Heart right ventricle (tissue), 16 donors: ENCODE measurements around the gene ISCU. TPM values are rescaled to one million over a fixed set of nuclear protein-coding genes. Genes with fewer than 3 reads are reported as not detected.

ENCODE experiments used
- ATAC-seq, 8 donors: fragments of 200-7000 bp; cut with Tn5 transposase; one replicate each; pipeline ENCODE4 v1.9.1; 2020; ENCODE audit warnings: mild to moderate bottlenecking in 8 of 8, moderate library complexity in 8 of 8, moderate number of reproducible peaks in 1 of 8
- DNase-seq, 2 donors: peaks; one replicate each; pipeline ENCODE4 v3.0.0-alpha.2; 2020
- H3K27ac ChIP-seq, 10 donors: fragments of 200-600 bp; sonication (generic) in 2 of 10; one replicate each; pipeline versions ENCODE4 v1.5.0 to v1.8.0; 2020 to 2022; ENCODE audit warnings: mild to moderate bottlenecking in 3 of 10
- H3K27me3 ChIP-seq, 7 donors: fragments of 200-600 bp; one replicate each; pipeline ENCODE4 v1.8.0; 2021 to 2022; ENCODE audit warnings: mild to moderate bottlenecking in 2 of 7
- H3K36me3 ChIP-seq, 9 donors: fragments of 200-600 bp; sonication (generic) in 1 of 9; one replicate each; pipeline versions ENCODE4 v1.5.0 to v1.8.0; 2020 to 2022; ENCODE audit warnings: mild to moderate bottlenecking in 2 of 9
- H3K4me1 ChIP-seq, 9 donors: fragments of 200-600 bp; sonication (generic) in 1 of 9; one replicate each; pipeline versions ENCODE4 v1.5.0 to v1.8.0; 2020 to 2022; ENCODE audit warnings: mild to moderate bottlenecking in 4 of 9
- H3K4me3 ChIP-seq, 10 donors: fragments of 200-600 bp; sonication (generic) in 2 of 10; one replicate each; pipeline versions ENCODE4 v1.5.0 to v1.8.0; 2020 to 2022; ENCODE audit warnings: mild to moderate bottlenecking in 7 of 10, moderate library complexity in 2 of 10
- H3K9me3 ChIP-seq, 11 donors: fragments of 200-600 bp in 10 of 11; sonication (generic) in 2 of 11; one replicate each; pipeline versions ENCODE4 v1.5.0 to v1.8.0; 2013 to 2022; ENCODE audit warnings: mild to moderate bottlenecking in 2 of 11, control low read depth in 1 of 11, moderate library complexity in 1 of 11
- CTCF ChIP-seq, 9 donors: fragments of 200-600 bp; sonication (generic) in 2 of 9; IDR thresholded peaks; one replicate each; pipeline versions ENCODE4 v1.5.0 to v1.8.0; 2021 to 2022; ENCODE audit warnings: antibody characterized with exemption in 9 of 9, mild to moderate bottlenecking in 5 of 9, moderate library complexity in 1 of 9
- WGBS, 2 donors: extraction: QIAGEN DNeasy Blood & Tissue Kit; methylation state at CpG; one replicate each; pipeline ENCODE4 v1.1.7; 2013; ENCODE audit warnings: inconsistent platforms in 1 of 2; 5-methylcytosine and 5-hydroxymethylcytosine counted together
- intact Hi-C, 10 donors: fragments of 100-400 bp; cut with DNase I; formaldehyde crosslinking; loops; one replicate each; pipeline versions ENCODE4 v1.11.1 to v1.14.2; 2022
- long read RNA-seq, 3 donors: library from polyadenylated mRNA; unstranded; transcript quantifications; one replicate each; pipeline ENCODE4 v2.0.0, GENCODE V29; 2020 to 2021
- polyA plus RNA-seq, 2 donors: library from polyadenylated mRNA; stranded (reverse); fragments of 200-250 nt; gene quantifications; one replicate each; pipeline ENCODE4 v1.2.3, GENCODE V29; 2013
- total RNA-seq, 10 donors: library from RNA; stranded (reverse); fragmentation: NEBNext Ultra II Directional in 3 of 10; extraction: Animal tissue kit (Norgen Biotek cat#: 25700) in 3 of 10; gene quantifications; one replicate each; pipeline versions ENCODE4 v1.2.1 to v1.2.4, GENCODE V29; 2021 to 2023
- donor health status: Arrhythmogenic right ventricular cardiomyopathy.
- donor health status: ischemic (EF 13 %, LVEDD 7.1; RV severe dilation, severe dysfunction).
- donor health status: healthy with polysubstance abuse.
- donor health status: DM: no; HTN: yes; CAD: no.
- donor health status: DM: no; HTN: no; CAD: no.
- donor health status: ischemic (EF 25% LVEDD 6.9; RV normal size, moderate dysfunction).
- donor health status: ischemic (EF 25% LVEDD 5.7; RV mildly dilated, moderate dysfunction).
- donor health status: healthy.
- donor health status: DM: yes; HTN: yes; CAD: no.
- donor health status: Ischemic cardiomyopathy.
- donor health status: ischemic (EF 35%, LVEDD 5.7; RV mildly dilated, moderate dysfunction).
- donor health status: nonischemic (EF 11% LVEDD 7.7; RV severe dilation, severe dysfunction).
- donor health status: DM: yes; HTN: yes; CAD: no.
- donor health status: PGD.
- donor health status: ischemic (EF 29% LVEDD 5.4; RV normal size, mild dysfunction).
- donor health status: nonischemic (EF 23%, LVEDD 6.1; RV moderate dilation, normal function).

The ISCU gene
- total RNA-seq, result 100 to 1,000 TPM; 321 to 630 (median 522) TPM
- 100 to 1,000 TPM; 164 to 215 TPM for polyA plus RNA-seq
- long read RNA-seq, donor 1, transcript ISCU-201 (5 exons, 994 nt), result major isoform, 295 of 336 reads
- long read RNA-seq, donor 1, partial matches to known transcripts, result 19 of 336 reads
- long read RNA-seq, donor 1, other reads (novel, unspliced or antisense), result 18 of 336 reads
- long read RNA-seq, donor 2, transcript ISCU-205 (5 exons, 1,330 nt), result minor isoform, 5 of 497 reads
- long read RNA-seq, donor 2, transcript ISCU-201 (5 exons, 994 nt), result major isoform, 434 of 497 reads
- long read RNA-seq, donor 2, partial matches to known transcripts, result 27 of 497 reads
- long read RNA-seq, donor 2, other reads (novel, unspliced or antisense), result 27 of 497 reads
- long read RNA-seq, donor 3, transcript ISCU-201 (5 exons, 994 nt), result major isoform, 118 of 152 reads
- long read RNA-seq, donor 3, transcript ISCU-205 (5 exons, 1,330 nt), result minor isoform, 10 of 152 reads
- long read RNA-seq, donor 3, partial matches to known transcripts, result 12 of 152 reads
- long read RNA-seq, donor 3, other reads (novel, unspliced or antisense), result 7 of 152 reads

GRCh38 chr12:108562348-108563135 is at the start of gene ISCU:
TSS of gene ISCU (plus strand) at chr12:108562596. CDS start at chr12:108562623, 27 bp downstream.
- intact Hi-C loops, result loop anchor here in 9 of 10 donors (1.0 to 10.0 kb wide), 15 partner anchors 54 to 532 kb away; partner anchors contain the start of genes ALKBH2 (in 7 of the 9), SSH1 (in 4 of the 9), CORO1C (in 2 of the 9) and UNG (in 1 of the 9)
- H3K36me3 ChIP-seq, result peaks cover 0 to 46% (median 33%) of the 10 kb centered on the region in 9 donors
- H3K27ac ChIP-seq, result peak within 1 kb of the TSS; percentile 78 to 97 (median 94)
- WGBS, 2 donors, result 0 to 1% methylated on average over 65 to 72 of the region's 72 CpGs
- ATAC-seq, result peak; percentile 88 to 95 (median 92)
- H3K4me1 ChIP-seq, result peaks cover 5 to 80% (median 67%) of the 10 kb centered on the region in 9 donors
- H3K9me3 ChIP-seq, result no peaks in the 10 kb centered on the region
- no peak for TF ChIP-seq CTCF (IDR thresholded peaks at IDR 0.05)
- DNase-seq, result peak; percentile 98 to 99
- H3K27me3 ChIP-seq, result no peaks in the 10 kb centered on the region
- H3K4me3 ChIP-seq, result peak within 1 kb of the TSS; percentile 57 to 99 (median 90)

- intact Hi-C loops, result loop anchor here in 5 of 10 donors (5.0 to 10.0 kb wide), 4 partner anchors 417 to 597 kb away; no protein-coding TSS in a partner anchor
- H3K9me3 ChIP-seq, result peaks cover 0 to 3% (median 0%) of the 10 kb centered on the region in 11 donors
- peak overlapping the region in 9 of 10 donors; percentile 65 to 96 (median 79) for H3K4me3 ChIP-seq
- peaks cover 0 to 28% (median 16%) of the 10 kb centered on the region in 9 donors for H3K36me3 ChIP-seq
- no peak for TF ChIP-seq CTCF (IDR thresholded peaks at IDR 0.05)
- ATAC-seq (peak in 6 of 8 donors; percentile 1 to 11 (median 4)), DNase-seq (no peak)
- peaks cover 0 to 29% (median 16%) of the 10 kb centered on the region in 9 donors for H3K4me1 ChIP-seq
- 28 to 29% methylated on average over 19 of the region's 19 CpGs for WGBS, 2 donors
- H3K27ac ChIP-seq, result peak overlapping the region in 1 of 10 donors; percentile 80
- H3K27me3 ChIP-seq, result peaks cover 0 to 8% (median 0%) of the 10 kb centered on the region in 7 donors
Observed at GRCh38 chr12:108514468-108514972, 47.9 kb upstream of the ISCU start.

GRCh38 chr12:108514973-108515814 is 47.2 kb upstream of the ISCU start, which contains the start of gene FICD:
TSS of gene FICD (plus strand) at chr12:108515277. CDS start at chr12:108516973, 1,696 bp downstream.
- intact Hi-C loops, result loop anchor here in 5 of 10 donors (5.0 to 10.0 kb wide), 4 partner anchors 418 to 598 kb away; no protein-coding TSS in a partner anchor
- H3K4me1 ChIP-seq, result peaks cover 0 to 29% (median 16%) of the 10 kb centered on the region in 9 donors
- 0 to 1% methylated on average over 65 to 67 of the region's 67 CpGs for WGBS, 2 donors
- peaks cover 0 to 2% (median 0%) of the 10 kb centered on the region in 7 donors for H3K27me3 ChIP-seq
- ATAC-seq, result peak; percentile 93 to 98 (median 97)
- H3K36me3 ChIP-seq, result peaks cover 0 to 35% (median 19%) of the 10 kb centered on the region in 9 donors
- H3K4me3 ChIP-seq, result peak within 1 kb of the TSS; percentile 65 to 96 (median 79)
- H3K9me3 ChIP-seq, result no peaks in the 10 kb centered on the region
- DNase-seq, result peak; percentile 100
- H3K27ac ChIP-seq, result peak within 1 kb of the TSS in 9 of 10 donors; percentile 19 to 92 (median 73)
- TF ChIP-seq CTCF (IDR thresholded peaks at IDR 0.05), result no peak
